Uterus (tissue), 2 donors: ENCODE data around the gene CD99.

Experiments used
- CTCF ChIP-seq, 4 experiments: fragments of 200-600 bp in 2 of 4; fragments of 450-650 bp in 2 of 4; sonication (generic) in 2 of 4; IDR thresholded peaks; one replicate each; pipeline ENCODE4 v1.5.1; 2016 to 2019; ENCODE audit warnings: antibody characterized with exemption in 4 of 4, mild to moderate bottlenecking in 2 of 4, moderate library complexity in 1 of 4
- POLR2A ChIP-seq, 2 donors: fragments of 450-650 bp; IDR thresholded peaks; one replicate each; pipeline ENCODE4 v1.6.1; 2016; ENCODE audit warnings: antibody characterized with exemption in 2 of 2, mild to moderate bottlenecking in 1 of 2, moderate library complexity in 1 of 2

GRCh38 chrX:2769615-2770014 is 78.5 kb downstream of the CD99 start:
- TF ChIP-seq CTCF (IDR thresholded peaks at IDR 0.05) (no peak), POLR2A (IDR thresholded peaks at IDR 0.05) (no peak)
